ENCODE data around the gene LRRC3B.
"Not testable (repeated sequence)": the region's sequence is repeated elsewhere in the genome, so short reads cannot be mapped to it uniquely, and the experiment has no call there.

LRRC3B gene

GRCh38 chr3:26622621-26623418 lies at the start of gene LRRC3B:
LRRC3B (plus strand) TSS chr3:26622772; CDS start chr3:26709673, 86,901 bp downstream.
- no peak for DNase-seq (ENCODE audit: low spot score)

- DNase-seq (ENCODE audit: low spot score) = no peak
Observed at GRCh38 chr3:26574766-26575165, 47.8 kb upstream of the LRRC3B start.

GRCh38 chr3:26579116-26579515 lies 43.5 kb upstream of the LRRC3B start:
- no peak for DNase-seq (ENCODE audit: low spot score)

- no peak for DNase-seq (ENCODE audit: low spot score)
Observed at GRCh38 chr3:26587571-26587970, 35.0 kb upstream of the LRRC3B start.

- no peak for DNase-seq (ENCODE audit: low spot score)
Observed at GRCh38 chr3:26588931-26589330, 33.6 kb upstream of the LRRC3B start.

- DNase-seq (ENCODE audit: low spot score) = no peak
Observed at GRCh38 chr3:26589678-26590077, 32.9 kb upstream of the LRRC3B start.

GRCh38 chr3:26590919-26591484 lies 31.6 kb upstream of the LRRC3B start:
- no peak for DNase-seq (ENCODE audit: low spot score)

- DNase-seq (ENCODE audit: low spot score) = no peak
Observed at GRCh38 chr3:26591926-26592325, 30.6 kb upstream of the LRRC3B start.

- DNase-seq (ENCODE audit: low spot score) = no peak
Observed at GRCh38 chr3:26592451-26592850, 30.1 kb upstream of the LRRC3B start.

- DNase-seq (ENCODE audit: low spot score) = no peak
Observed at GRCh38 chr3:26596335-26596734, 26.2 kb upstream of the LRRC3B start.

- DNase-seq (ENCODE audit: low spot score) = not testable (repeated sequence)
Observed at GRCh38 chr3:26603311-26603710, 19.3 kb upstream of the LRRC3B start.

GRCh38 chr3:26603771-26604170 lies 18.8 kb upstream of the LRRC3B start:
- not testable (repeated sequence) for DNase-seq (ENCODE audit: low spot score)

- DNase-seq (ENCODE audit: low spot score) = no peak
Observed at GRCh38 chr3:26614006-26614685, 8.4 kb upstream of the LRRC3B start.

GRCh38 chr3:26621176-26621575 lies 1.4 kb upstream of the LRRC3B start:
- no peak for DNase-seq (ENCODE audit: low spot score)

- DNase-seq (ENCODE audit: low spot score) = no peak
Observed at GRCh38 chr3:26621906-26622620, 509 bp upstream of the LRRC3B start.

- DNase-seq (ENCODE audit: low spot score) = no peak
Observed at GRCh38 chr3:26623419-26624208, 1.0 kb downstream of the LRRC3B start.

GRCh38 chr3:26624209-26624765 lies 1.7 kb downstream of the LRRC3B start:
- DNase-seq (ENCODE audit: low spot score) = no peak

- DNase-seq (ENCODE audit: low spot score) = no peak
Observed at GRCh38 chr3:26625187-26625586, 2.6 kb downstream of the LRRC3B start.

GRCh38 chr3:26627080-26627479 lies 4.5 kb downstream of the LRRC3B start:
- DNase-seq (ENCODE audit: low spot score) = no peak

- no peak for DNase-seq (ENCODE audit: low spot score)
Observed at GRCh38 chr3:26628915-26629314, 6.3 kb downstream of the LRRC3B start.

GRCh38 chr3:26630669-26631389 lies 8.3 kb downstream of the LRRC3B start:
- DNase-seq (ENCODE audit: low spot score) = no peak

Data from HuH-7 (cell line).